ENCODE results near the gene TTC21A.

GRCh38 chr3:39088456-39088855 lies 19.0 kb upstream of the TTC21A start:
- TF ChIP-seq POLR2AphosphoS5 (IDR thresholded peaks at IDR 0.05) (no peak), POLR2A (IDR thresholded peaks at IDR 0.05) (no peak), CTCF (IDR thresholded peaks at IDR 0.05) (no peak)

All from breast epithelium (tissue), 3 donors.